Astrocyte (in vitro differentiated cells and primary cell): ENCODE results near the gene SMPD3. TPM values are rescaled to one million over a fixed set of nuclear protein-coding genes. Genes with fewer than 3 reads are reported as not detected.

Experiments used
- DNase-seq: peaks from one replicate; pipeline ENCODE4 v3.0.0-alpha.2; 2010; ENCODE audit warnings: low read depth
- FAIRE-seq: peaks from 2 replicates; lab custom pipeline; 2011; peaks lifted over from hg19 to GRCh38; lab: Jason Lieb, UNC
- H2AFZ ChIP-seq: 2 replicates; pipeline ENCODE4 v1.6.0; 2012; ENCODE audit warnings: low read depth, low read length, inconsistent platforms
- H3K27ac ChIP-seq: 2 replicates; pipeline ENCODE4 v1.5.1; 2011; ENCODE audit warnings: low read depth, low read length, inconsistent platforms
- H3K27me3 ChIP-seq: 2 replicates; pipeline ENCODE4 v1.6.0; 2011; ENCODE audit warnings: low read length, inconsistent platforms; ENCODE audit not compliant: insufficient read depth
- H3K36me3 ChIP-seq: 2 replicates; pipeline ENCODE4 v1.5.1; 2011; ENCODE audit warnings: low read length, inconsistent platforms; ENCODE audit not compliant: insufficient read depth
- H3K4me1 ChIP-seq: 2 replicates; pipeline ENCODE4 v1.5.1; 2011; ENCODE audit warnings: low read length, inconsistent platforms; ENCODE audit not compliant: insufficient read depth
- H3K4me2 ChIP-seq: 2 replicates; pipeline ENCODE4 v1.6.0; 2012; ENCODE audit warnings: low read length, inconsistent platforms
- H3K4me3 ChIP-seq: 2 replicates; pipeline ENCODE4 v1.5.1; 2011; ENCODE audit warnings: low read depth, mild to moderate bottlenecking, low read length, inconsistent platforms; ENCODE audit not compliant: insufficient read depth
- H3K79me2 ChIP-seq: 2 replicates; pipeline ENCODE4 v1.6.0; 2012; ENCODE audit warnings: mild to moderate bottlenecking, low read length, inconsistent platforms; ENCODE audit not compliant: insufficient read depth
- H3K9ac ChIP-seq: 2 replicates; pipeline ENCODE4 v1.6.0; 2012; ENCODE audit warnings: mild to moderate bottlenecking, low read length, inconsistent platforms
- H3K9me3 ChIP-seq: 2 replicates; pipeline ENCODE4 v1.5.1; 2012; ENCODE audit warnings: low read depth, mild to moderate bottlenecking, low read length, inconsistent platforms; ENCODE audit not compliant: insufficient read depth
- H4K20me1 ChIP-seq: 2 replicates; pipeline ENCODE4 v1.6.0; 2012; ENCODE audit warnings: low read length, inconsistent platforms; ENCODE audit not compliant: insufficient read depth
- H3K27ac Mint-ChIP-seq: one replicate; pipeline ENCODE4 v1.8.0; 2021; ENCODE audit warnings: mild to moderate bottlenecking, mixed read lengths; ENCODE audit not compliant: unreplicated experiment
- H3K27me3 Mint-ChIP-seq: one replicate; pipeline ENCODE4 v1.8.0; 2021; ENCODE audit warnings: low read depth, mixed read lengths; ENCODE audit not compliant: unreplicated experiment
- H3K36me3 Mint-ChIP-seq: one replicate; pipeline ENCODE4 v1.8.0; 2021; ENCODE audit warnings: low read depth, mixed read lengths; ENCODE audit not compliant: unreplicated experiment
- H3K4me1 Mint-ChIP-seq: one replicate; pipeline ENCODE4 v1.8.0; 2021; ENCODE audit warnings: low read depth, mixed read lengths; ENCODE audit not compliant: unreplicated experiment
- H3K4me3 Mint-ChIP-seq: one replicate; pipeline ENCODE4 v1.8.0; 2021; ENCODE audit warnings: mild to moderate bottlenecking, moderate library complexity, mixed read lengths; ENCODE audit not compliant: unreplicated experiment
- H3K9me3 Mint-ChIP-seq: one replicate; pipeline ENCODE4 v1.8.0; 2021; ENCODE audit warnings: mild to moderate bottlenecking, mixed read lengths; ENCODE audit not compliant: unreplicated experiment
- EZH2 ChIP-seq: IDR thresholded peaks from 2 replicates; pipeline ENCODE4 v1.6.1; 2012; ENCODE audit warnings: mild to moderate bottlenecking, low read length, inconsistent platforms; ENCODE audit not compliant: insufficient read depth
- total RNA-seq: library from RNA; stranded (reverse); gene quantifications from 2 replicates; pipeline ENCODE4 v1.2.1, GENCODE V29; 2021
- TF ChIP-seq, protein P1 (sequence below): IDR thresholded peaks from 2 replicates; pipeline ENCODE4 v1.5.1; 2011; ENCODE audit warnings: low read depth, mild to moderate bottlenecking, inconsistent platforms, low read length, moderate library complexity; ENCODE audit not compliant: insufficient read depth

Gene SMPD3
- total RNA-seq, 1 donor from 2014 or later = 0.25 TPM

DNA sequence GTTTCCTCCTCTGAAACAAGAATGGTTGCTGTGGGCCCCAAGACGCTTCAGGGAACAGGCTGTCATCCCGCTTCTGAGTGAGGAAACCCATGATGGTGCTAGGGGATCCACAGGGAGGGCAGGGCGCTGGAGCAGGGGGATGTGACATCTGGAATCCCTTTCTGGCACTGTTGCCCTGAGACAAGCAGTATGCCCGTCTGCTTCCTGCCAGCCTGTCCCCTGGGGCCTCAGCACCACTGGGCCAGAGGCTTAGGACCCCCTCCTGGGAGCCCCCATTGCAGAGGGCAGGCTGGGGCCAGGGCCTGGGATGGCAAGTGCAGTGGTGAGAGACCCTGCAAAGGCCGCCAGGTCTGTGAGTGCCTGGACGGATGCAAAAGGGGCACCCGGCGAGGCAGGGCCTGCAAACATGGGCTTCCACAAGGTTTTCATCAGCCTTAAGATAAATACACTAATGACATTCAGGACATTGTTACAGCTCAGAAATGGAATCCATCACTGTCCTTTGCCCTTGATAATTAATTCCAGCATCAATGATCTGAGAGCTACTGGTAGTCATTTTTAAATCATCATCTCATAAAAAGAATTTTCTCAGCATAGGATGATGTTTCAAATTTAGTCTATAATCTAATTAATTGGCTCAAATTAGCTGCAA is 85.9 kb downstream of the SMPD3 start:
- no peak for DNase-seq
- no peak for FAIRE-seq
- H3K4me1 ChIP-seq = no peaks in the 10 kb centered on the region
- Mint-ChIP-seq H3K27me3 (peaks cover 5% of the 10 kb centered on the region), H3K4me1 (peaks cover 5% of the 10 kb centered on the region), H3K4me3 (no peak overlapping the region), H3K36me3 (peaks cover 6% of the 10 kb centered on the region), H3K27ac (no peak overlapping the region), H3K9me3 (no peaks in the 10 kb centered on the region)
- H3K79me2 ChIP-seq = no peaks in the 10 kb centered on the region
- no peak overlapping the region for H3K4me2 ChIP-seq
- TF ChIP-seq, protein P1, sequence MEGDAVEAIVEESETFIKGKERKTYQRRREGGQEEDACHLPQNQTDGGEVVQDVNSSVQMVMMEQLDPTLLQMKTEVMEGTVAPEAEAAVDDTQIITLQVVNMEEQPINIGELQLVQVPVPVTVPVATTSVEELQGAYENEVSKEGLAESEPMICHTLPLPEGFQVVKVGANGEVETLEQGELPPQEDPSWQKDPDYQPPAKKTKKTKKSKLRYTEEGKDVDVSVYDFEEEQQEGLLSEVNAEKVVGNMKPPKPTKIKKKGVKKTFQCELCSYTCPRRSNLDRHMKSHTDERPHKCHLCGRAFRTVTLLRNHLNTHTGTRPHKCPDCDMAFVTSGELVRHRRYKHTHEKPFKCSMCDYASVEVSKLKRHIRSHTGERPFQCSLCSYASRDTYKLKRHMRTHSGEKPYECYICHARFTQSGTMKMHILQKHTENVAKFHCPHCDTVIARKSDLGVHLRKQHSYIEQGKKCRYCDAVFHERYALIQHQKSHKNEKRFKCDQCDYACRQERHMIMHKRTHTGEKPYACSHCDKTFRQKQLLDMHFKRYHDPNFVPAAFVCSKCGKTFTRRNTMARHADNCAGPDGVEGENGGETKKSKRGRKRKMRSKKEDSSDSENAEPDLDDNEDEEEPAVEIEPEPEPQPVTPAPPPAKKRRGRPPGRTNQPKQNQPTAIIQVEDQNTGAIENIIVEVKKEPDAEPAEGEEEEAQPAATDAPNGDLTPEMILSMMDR = no peak
- TF ChIP-seq EZH2 = no peak
- no peaks in the 10 kb centered on the region for H3K27me3 ChIP-seq
- no peak overlapping the region for H3K9ac ChIP-seq
- H4K20me1 ChIP-seq = no peaks in the 10 kb centered on the region
- no peaks in the 10 kb centered on the region for H3K9me3 ChIP-seq
- H3K27ac ChIP-seq = no peak overlapping the region
- H3K4me3 ChIP-seq = no peak overlapping the region
- H2AFZ ChIP-seq = no peak overlapping the region
- H3K36me3 ChIP-seq = no peaks in the 10 kb centered on the region

DNA sequence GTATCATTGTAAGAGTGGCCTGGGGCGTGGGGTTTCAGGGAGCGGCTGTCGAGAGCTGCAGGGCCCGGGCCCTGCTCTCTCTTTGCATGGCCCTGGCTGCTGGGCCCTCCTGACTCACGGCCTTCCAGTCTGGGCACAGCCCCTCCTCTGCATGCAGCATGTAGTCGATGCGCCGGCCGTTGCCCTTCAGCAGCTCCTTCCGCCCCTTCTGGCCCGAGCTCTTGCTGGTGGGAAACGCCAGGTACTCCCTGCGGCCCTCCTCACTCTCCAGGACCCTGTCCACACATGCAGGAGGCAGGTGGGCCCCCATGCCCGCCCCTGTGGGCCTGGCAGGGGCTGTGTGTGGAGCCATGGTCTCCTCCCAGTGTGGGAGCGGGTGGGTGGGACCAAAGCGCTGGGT is 86.8 kb downstream of the SMPD3 start:
- H3K27ac Mint-ChIP-seq = no peak overlapping the region
- Histone ChIP-seq H3K4me2 (no peak overlapping the region), H3K79me2 (no peaks in the 10 kb centered on the region), H3K36me3 (no peaks in the 10 kb centered on the region), H3K9me3 (no peaks in the 10 kb centered on the region), H4K20me1 (no peaks in the 10 kb centered on the region), H3K9ac (no peak overlapping the region), H3K27me3 (no peaks in the 10 kb centered on the region), H3K4me3 (no peak overlapping the region), H3K4me1 (no peaks in the 10 kb centered on the region), H3K27ac (no peak overlapping the region), H2AFZ (no peak overlapping the region)
- no peak for FAIRE-seq
- H3K9me3 Mint-ChIP-seq = no peaks in the 10 kb centered on the region
- peaks cover 6% of the 10 kb centered on the region for H3K36me3 Mint-ChIP-seq
- no peak for DNase-seq
- no peak for TF ChIP-seq EZH2
- TF ChIP-seq, protein P1 = no peak
- H3K4me1 Mint-ChIP-seq = peaks cover 5% of the 10 kb centered on the region
- H3K27me3 Mint-ChIP-seq = peaks cover 3% of the 10 kb centered on the region
- no peak overlapping the region for H3K4me3 Mint-ChIP-seq

DNA sequence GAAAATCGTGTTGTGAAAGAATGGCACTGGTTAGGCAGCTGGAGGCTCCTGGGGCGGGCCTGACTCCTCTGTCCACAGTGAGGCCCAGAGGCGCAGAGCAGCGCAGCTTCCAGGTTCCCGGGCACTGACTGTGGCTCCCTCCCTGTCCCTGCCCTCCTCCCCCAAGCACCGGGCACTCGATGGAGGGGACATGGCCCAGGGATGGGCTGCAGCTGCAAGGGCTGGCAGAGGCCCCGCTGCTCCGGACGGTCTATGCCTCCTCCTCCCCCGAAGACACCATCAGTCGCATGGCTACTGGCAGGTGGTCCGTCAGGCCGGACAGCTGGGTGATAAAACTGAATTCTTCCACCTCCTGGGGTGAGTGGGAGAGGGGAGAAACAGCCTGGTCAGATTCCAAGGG is 87.4 kb downstream of the SMPD3 start:
- H3K9me3 Mint-ChIP-seq = no peaks in the 10 kb centered on the region
- no peak overlapping the region for H3K4me3 Mint-ChIP-seq
- DNase-seq (no peak), FAIRE-seq (no peak)
- peaks cover 7% of the 10 kb centered on the region for H3K4me1 Mint-ChIP-seq
- peaks cover 3% of the 10 kb centered on the region for H3K27me3 Mint-ChIP-seq
- H3K9me3 ChIP-seq = no peaks in the 10 kb centered on the region
- no peaks in the 10 kb centered on the region for H3K36me3 ChIP-seq
- H3K27me3 ChIP-seq = no peaks in the 10 kb centered on the region
- no peak overlapping the region for H3K4me3 ChIP-seq
- H4K20me1 ChIP-seq = no peaks in the 10 kb centered on the region
- H3K79me2 ChIP-seq = no peaks in the 10 kb centered on the region
- no peak overlapping the region for H3K27ac Mint-ChIP-seq
- no peak overlapping the region for H3K4me2 ChIP-seq
- no peak overlapping the region for H3K9ac ChIP-seq
- H3K36me3 Mint-ChIP-seq = peaks cover 6% of the 10 kb centered on the region
- TF ChIP-seq, protein P1 = no peak
- TF ChIP-seq EZH2 = no peak
- H3K4me1 ChIP-seq = no peaks in the 10 kb centered on the region
- no peak overlapping the region for H2AFZ ChIP-seq
- H3K27ac ChIP-seq = no peak overlapping the region
